K562 (cell line): ENCODE measurements around the gene DAPK2. TPM values are rescaled to one million over a fixed set of nuclear protein-coding genes. Genes with fewer than 3 reads are reported as not detected.

Experiments used
- CC2D1A ChIP-seq: fragments of 450-650 bp; IDR thresholded peaks from 2 replicates; pipeline ENCODE4 v1.6.1; 2017; ENCODE audit warnings: mild to moderate bottlenecking
- CEBPB ChIP-seq: fragments of 450-650 bp; IDR thresholded peaks from 2 replicates; pipeline ENCODE4 v1.6.1; 2016; ENCODE audit warnings: missing genetic modification characterization, missing compliant biosample characterization
- CREB1 ChIP-seq, 2 experiments: sonication (generic) in 1 of 2; formaldehyde crosslinking in 1 of 2; IDR thresholded peaks; 2 replicates each; pipeline versions ENCODE4 v1.6.1 to v1.8.0; 2012 to 2022; ENCODE audit warnings: inconsistent platforms in 1 of 2, mild to moderate bottlenecking in 1 of 2, missing genetic modification reagents in 1 of 2, moderate library complexity in 1 of 2
- FUS ChIP-seq: fragments of 200-400 bp; formaldehyde crosslinking; optimal IDR thresholded peaks from 2 replicates; pipeline ENCODE3; 2017; ENCODE audit warnings: low read depth, low read length
- GABPB2 ChIP-seq: fragments of 250-450 bp; sonication (Bioruptor Pico); conservative IDR thresholded peaks from 2 replicates; pipeline ENCODE4 v1.5.1; 2021; ENCODE audit warnings: mild to moderate bottlenecking
- LEF1 ChIP-seq: fragments of 450-650 bp; IDR thresholded peaks from 2 replicates; pipeline ENCODE4 v1.6.1; 2016; ENCODE audit warnings: mild to moderate bottlenecking
- MAFK ChIP-seq: IDR thresholded peaks from 2 replicates; pipeline ENCODE4 v1.6.1; 2011; ENCODE audit warnings: low read length, improper control_type of control experiment
- MYBL2 ChIP-seq, 2 experiments: fragments of 450-650 bp in 1 of 2; sonication (generic) in 1 of 2; formaldehyde crosslinking in 1 of 2; IDR thresholded peaks; 2 replicates each; pipeline versions ENCODE4 v1.6.1 to v1.8.1; 2017 to 2022; ENCODE audit warnings: borderline replicate concordance in 1 of 2, inconsistent platforms in 1 of 2, low read depth in 1 of 2, mild to moderate bottlenecking in 1 of 2, missing genetic modification reagents in 1 of 2, moderate library complexity in 1 of 2
- PKNOX1 ChIP-seq: fragments of 450-650 bp; IDR thresholded peaks from 2 replicates; pipeline ENCODE4 v1.6.1; 2016
- POLR2AphosphoS2 ChIP-seq: IDR thresholded peaks from 2 replicates; pipeline ENCODE4 v1.6.1; 2012; ENCODE audit warnings: low read length, improper control_type of control experiment
- PRMT5 ChIP-seq: sonication (generic); formaldehyde crosslinking; IDR thresholded peaks from 2 replicates; pipeline ENCODE4 v1.5.0; 2020; ENCODE audit warnings: missing genetic modification reagents
- SIN3B ChIP-seq: fragments of 450-650 bp; IDR thresholded peaks from 2 replicates; pipeline ENCODE4 v1.6.1; 2017; ENCODE audit warnings: low read depth, mild to moderate bottlenecking, moderate library complexity
- SRSF3 ChIP-seq: fragments of 200-400 bp; formaldehyde crosslinking; IDR thresholded peaks from 2 replicates; pipeline ENCODE4 v1.6.1; 2016; ENCODE audit warnings: mild to moderate bottlenecking, low read length, moderate library complexity; ENCODE audit not compliant: insufficient read depth
- YY1 ChIP-seq, 3 experiments: IDR thresholded peaks; 2 replicates each; pipeline ENCODE4 v1.6.1; 2011; ENCODE audit warnings: low read length in 2 of 3, mild to moderate bottlenecking in 2 of 3, moderate library complexity in 2 of 3, borderline replicate concordance in 1 of 3, control low read depth in 1 of 3, low read depth in 1 of 3; ENCODE audit not compliant: insufficient read depth in 3 of 3, insufficient replicate concordance in 2 of 3, control insufficient read depth in 1 of 3, insufficient read length in 1 of 3; ENCODE audit errors: extremely low read depth in 1 of 3
- ZBED1 ChIP-seq: IDR thresholded peaks from 2 replicates; pipeline ENCODE4 v1.6.1; 2014
- ZNF23 ChIP-seq: fragments of 250-450 bp; sonication (Bioruptor Pico); IDR thresholded peaks from 2 replicates; pipeline ENCODE4 v1.4.0; 2020; ENCODE audit warnings: mild to moderate bottlenecking
- ZNF239 ChIP-seq: fragments of 250-450 bp; sonication (Bioruptor Pico); IDR thresholded peaks from 2 replicates; pipeline ENCODE4 v1.4.0; 2020; ENCODE audit warnings: mild to moderate bottlenecking
- ZNF780A ChIP-seq: fragments of 250-450 bp; sonication (Bioruptor Pico); IDR thresholded peaks from 2 replicates; pipeline ENCODE4 v1.5.0; 2021; ENCODE audit warnings: mild to moderate bottlenecking
- polyA plus RNA-seq, 8 experiments: library from polyadenylated mRNA; depleted of rRNA in 4 of 8; stranded (reverse) in 5 of 8; unstranded in 3 of 8; fragments of >200 nt; fragmentation: Nextera tagmentation in 2 of 8; fragmentation: Illumina TruSeq in 1 of 8; extraction: Ambion mirVana in 2 of 8; extraction: Trizol in 1 of 8; gene quantifications; 2 replicates each; pipeline versions ENCODE4 v1.2.1 to v1.2.3, GENCODE V29; 2011 to 2014; ENCODE audit warnings: inconsistent platforms in 1 of 8, missing spikeins in 1 of 8
- total RNA-seq, 7 experiments: library from RNA; depleted of rRNA in 6 of 7; stranded (reverse); fragments of >200 nt in 6 of 7; fragmentation: Illumina TruSeq in 2 of 7; extraction: Trizol in 2 of 7; gene quantifications; 2 replicates each; pipeline versions ENCODE4 v1.2.1 to v1.2.3, GENCODE V29; 2011 to 2021; ENCODE audit warnings: low replicate concordance in 1 of 7
- TF ChIP-seq, protein P1 (sequence below): sonication (generic); formaldehyde crosslinking; IDR thresholded peaks from 2 replicates; pipeline ENCODE4 v1.8.1; 2023; ENCODE audit warnings: mild to moderate bottlenecking, missing genetic modification reagents
- TF ChIP-seq, protein P2 (sequence below): fragments of 450-650 bp; IDR thresholded peaks from 2 replicates; pipeline ENCODE4 v1.6.1; 2017; ENCODE audit warnings: antibody characterized with exemption
- TF ChIP-seq, protein P3 (sequence below): fragments of 450-650 bp; formaldehyde crosslinking; IDR thresholded peaks from 2 replicates; pipeline ENCODE4 v1.4.0; 2020; ENCODE audit warnings: mild to moderate bottlenecking, moderate library complexity

The DAPK2 gene
- total and polyA plus RNA-seq, 9 of the 15 experiments (the other 6 are each of a cell fraction or from before 2014, with no cell fraction given), result 0.14 to 5.2 (median 2.2) TPM

GRCh38 chr15:64092864-64093626 lies 46.8 kb upstream of the DAPK2 start (continued):
- TF ChIP-seq, protein P1, sequence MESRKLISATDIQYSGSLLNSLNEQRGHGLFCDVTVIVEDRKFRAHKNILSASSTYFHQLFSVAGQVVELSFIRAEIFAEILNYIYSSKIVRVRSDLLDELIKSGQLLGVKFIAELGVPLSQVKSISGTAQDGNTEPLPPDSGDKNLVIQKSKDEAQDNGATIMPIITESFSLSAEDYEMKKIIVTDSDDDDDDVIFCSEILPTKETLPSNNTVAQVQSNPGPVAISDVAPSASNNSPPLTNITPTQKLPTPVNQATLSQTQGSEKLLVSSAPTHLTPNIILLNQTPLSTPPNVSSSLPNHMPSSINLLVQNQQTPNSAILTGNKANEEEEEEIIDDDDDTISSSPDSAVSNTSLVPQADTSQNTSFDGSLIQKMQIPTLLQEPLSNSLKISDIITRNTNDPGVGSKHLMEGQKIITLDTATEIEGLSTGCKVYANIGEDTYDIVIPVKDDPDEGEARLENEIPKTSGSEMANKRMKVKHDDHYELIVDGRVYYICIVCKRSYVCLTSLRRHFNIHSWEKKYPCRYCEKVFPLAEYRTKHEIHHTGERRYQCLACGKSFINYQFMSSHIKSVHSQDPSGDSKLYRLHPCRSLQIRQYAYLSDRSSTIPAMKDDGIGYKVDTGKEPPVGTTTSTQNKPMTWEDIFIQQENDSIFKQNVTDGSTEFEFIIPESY, result no peak
- no peak for TF ChIP-seq FUS
- no peak for TF ChIP-seq PRMT5
- TF ChIP-seq MAFK, result no peak
- no peak for TF ChIP-seq LEF1
- no peak for TF ChIP-seq PKNOX1
- 0 out of 2 replicates have a peak, but pooled peaks have one; percentile 27 for TF ChIP-seq SRSF3
- TF ChIP-seq YY1 (IDR thresholded peaks at IDR 0.05; ENCODE audit: borderline replicate concordance in 1 of 3, control insufficient read depth in 1 of 3, extremely low read depth in 1 of 3, insufficient read depth in 3 of 3, insufficient read length in 1 of 3, insufficient replicate concordance in 2 of 3, low read depth in 1 of 3, low read length in 2 of 3), result peak in 2 of 3 experiments; percentile 42 to 56
- no peak for TF ChIP-seq ZNF780A (CRISPR knock-in tag)
- no peak for TF ChIP-seq CREB1 (IDR thresholded peaks at IDR 0.05)
- TF ChIP-seq CREB1 (CRISPR knock-in tag; IDR thresholded peaks at IDR 0.05), result no peak; the same call in 1 of the 2 replicates
- no peak for TF ChIP-seq ZNF239 (CRISPR knock-in tag)
- TF ChIP-seq, protein P2, sequence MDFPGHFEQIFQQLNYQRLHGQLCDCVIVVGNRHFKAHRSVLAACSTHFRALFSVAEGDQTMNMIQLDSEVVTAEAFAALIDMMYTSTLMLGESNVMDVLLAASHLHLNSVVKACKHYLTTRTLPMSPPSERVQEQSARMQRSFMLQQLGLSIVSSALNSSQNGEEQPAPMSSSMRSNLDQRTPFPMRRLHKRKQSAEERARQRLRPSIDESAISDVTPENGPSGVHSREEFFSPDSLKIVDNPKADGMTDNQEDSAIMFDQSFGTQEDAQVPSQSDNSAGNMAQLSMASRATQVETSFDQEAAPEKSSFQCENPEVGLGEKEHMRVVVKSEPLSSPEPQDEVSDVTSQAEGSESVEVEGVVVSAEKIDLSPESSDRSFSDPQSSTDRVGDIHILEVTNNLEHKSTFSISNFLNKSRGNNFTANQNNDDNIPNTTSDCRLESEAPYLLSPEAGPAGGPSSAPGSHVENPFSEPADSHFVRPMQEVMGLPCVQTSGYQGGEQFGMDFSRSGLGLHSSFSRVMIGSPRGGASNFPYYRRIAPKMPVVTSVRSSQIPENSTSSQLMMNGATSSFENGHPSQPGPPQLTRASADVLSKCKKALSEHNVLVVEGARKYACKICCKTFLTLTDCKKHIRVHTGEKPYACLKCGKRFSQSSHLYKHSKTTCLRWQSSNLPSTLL, result no peak
- no peak for TF ChIP-seq SIN3B
- no peak; the same call in 1 of the 2 replicates for TF ChIP-seq CC2D1A
- TF ChIP-seq ZBED1, result no peak
- TF ChIP-seq POLR2AphosphoS2, result no peak
- TF ChIP-seq MYBL2 (IDR thresholded peaks at IDR 0.05; ENCODE audit: low read depth), result no peak
- TF ChIP-seq MYBL2 (CRISPR knock-in tag; IDR thresholded peaks at IDR 0.05; ENCODE audit: borderline replicate concordance), result no peak
- TF ChIP-seq, protein P3, sequence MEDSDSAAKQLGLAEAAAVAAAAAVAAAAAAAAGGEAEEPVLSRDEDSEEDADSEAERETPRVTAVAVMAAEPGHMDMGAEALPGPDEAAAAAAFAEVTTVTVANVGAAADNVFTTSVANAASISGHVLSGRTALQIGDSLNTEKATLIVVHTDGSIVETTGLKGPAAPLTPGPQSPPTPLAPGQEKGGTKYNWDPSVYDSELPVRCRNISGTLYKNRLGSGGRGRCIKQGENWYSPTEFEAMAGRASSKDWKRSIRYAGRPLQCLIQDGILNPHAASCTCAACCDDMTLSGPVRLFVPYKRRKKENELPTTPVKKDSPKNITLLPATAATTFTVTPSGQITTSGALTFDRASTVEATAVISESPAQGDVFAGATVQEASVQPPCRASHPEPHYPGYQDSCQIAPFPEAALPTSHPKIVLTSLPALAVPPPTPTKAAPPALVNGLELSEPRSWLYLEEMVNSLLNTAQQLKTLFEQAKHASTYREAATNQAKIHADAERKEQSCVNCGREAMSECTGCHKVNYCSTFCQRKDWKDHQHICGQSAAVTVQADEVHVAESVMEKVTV (CRISPR knock-in tag), result no peak
- no peak for TF ChIP-seq ZNF23 (CRISPR knock-in tag)
- TF ChIP-seq CEBPB (tag), result no peak
- no peak for TF ChIP-seq GABPB2 (CRISPR knock-in tag)
